Measurements from ENCODE around the gene COL15A1. TPM values are rescaled to one million over a fixed set of nuclear protein-coding genes. Genes with fewer than 3 reads are reported as not detected.

The COL15A1 gene
- total RNA-seq, 1 donor from 2014 or later = 0.06 TPM

- TF ChIP-seq CTCF (conservative IDR thresholded peaks at IDR 0.05; ENCODE audit: low read depth, low read length) = no peak
- no peak for DNase-seq (ENCODE audit: low read depth)
- H3K4me3 ChIP-seq (ENCODE audit: low read depth, low read length) = no peak overlapping the region
Observed at GRCh38 chr9:99020786-99021436, 77.2 kb downstream of the COL15A1 start.

- TF ChIP-seq CTCF (conservative IDR thresholded peaks at IDR 0.05; ENCODE audit: low read depth, low read length) = no peak
- DNase-seq (ENCODE audit: low read depth) = no peak
- H3K4me3 ChIP-seq (ENCODE audit: low read depth, low read length) = no peak overlapping the region
Observed at GRCh38 chr9:99021512-99021911, 77.8 kb downstream of the COL15A1 start.

GRCh38 chr9:99023231-99023630, 79.5 kb downstream of the COL15A1 start:
- TF ChIP-seq CTCF (conservative IDR thresholded peaks at IDR 0.05; ENCODE audit: low read depth, low read length) = no peak
- H3K4me3 ChIP-seq (ENCODE audit: low read depth, low read length) = no peak overlapping the region
- no peak for DNase-seq (ENCODE audit: low read depth)

- no peak for TF ChIP-seq CTCF (conservative IDR thresholded peaks at IDR 0.05; ENCODE audit: low read depth, low read length)
- DNase-seq (ENCODE audit: low read depth) = no peak
- H3K4me3 ChIP-seq (ENCODE audit: low read depth, low read length) = no peak overlapping the region
Observed at GRCh38 chr9:99023831-99024230, 80.1 kb downstream of the COL15A1 start.

- no peak for DNase-seq (ENCODE audit: low read depth)
- no peak overlapping the region for H3K4me3 ChIP-seq (ENCODE audit: low read depth, low read length)
- TF ChIP-seq CTCF (conservative IDR thresholded peaks at IDR 0.05; ENCODE audit: low read depth, low read length) = no peak
Observed at GRCh38 chr9:99024959-99025358, 81.3 kb downstream of the COL15A1 start.

GRCh38 chr9:99025616-99026270, 82.0 kb downstream of the COL15A1 start:
- TF ChIP-seq CTCF (conservative IDR thresholded peaks at IDR 0.05; ENCODE audit: low read depth, low read length) = no peak
- no peak overlapping the region for H3K4me3 ChIP-seq (ENCODE audit: low read depth, low read length)
- DNase-seq (ENCODE audit: low read depth) = no peak

Measured in epithelial cell of proximal tubule (primary cell).